Activated CD8-positive, alpha-beta T cell treated with anti-CD3 and anti-CD28 coated beads for 36 hours (primary cell): ENCODE measurements around the gene ATG2A. TPM values are rescaled to one million over a fixed set of nuclear protein-coding genes. Genes with fewer than 3 reads are reported as not detected.

ENCODE experiments used
- ATAC-seq: fragments of 200-7000 bp; cut with Tn5 transposase; one replicate; pipeline ENCODE4 v1.10.0; 2021; ENCODE audit warnings: mild to moderate bottlenecking, moderate library complexity
- CTCF ChIA-PET: fragments of 350-600 bp; sonication (Branson Sonifier 250); formaldehyde crosslinking; loops from one replicate; lab custom pipeline; 2021; ENCODE audit warnings: antibody characterized with exemption; lab: Charles Lee
- POLR2A ChIA-PET: fragments of 350-600 bp; sonication (Branson Sonifier 250); formaldehyde crosslinking; loops from one replicate; lab custom pipeline; 2021; ENCODE audit warnings: antibody characterized with exemption; lab: Charles Lee
- DNase-seq: peaks from one replicate; pipeline ENCODE4 v3.0.0-alpha.2; 2020
- H3K27ac Mint-ChIP-seq: one replicate; pipeline ENCODE4 v1.8.0; 2021; ENCODE audit warnings: mild to moderate bottlenecking, mixed read lengths
- H3K27me3 Mint-ChIP-seq: one replicate; pipeline ENCODE4 v1.8.0; 2021; ENCODE audit warnings: mixed read lengths
- H3K36me3 Mint-ChIP-seq: one replicate; pipeline ENCODE4 v1.8.0; 2021; ENCODE audit warnings: low read depth, mixed read lengths
- H3K4me1 Mint-ChIP-seq: one replicate; pipeline ENCODE4 v1.8.0; 2021; ENCODE audit warnings: low read depth, mixed read lengths
- H3K4me3 Mint-ChIP-seq: one replicate; pipeline ENCODE4 v1.8.0; 2021; ENCODE audit warnings: mild to moderate bottlenecking, moderate library complexity, mixed read lengths
- H3K9me3 Mint-ChIP-seq: one replicate; pipeline ENCODE4 v1.8.0; 2021; ENCODE audit warnings: mixed read lengths
- intact Hi-C: fragments of 100-400 bp; cut with micrococcal nuclease; formaldehyde crosslinking; loops from one replicate; pipeline ENCODE4 v1.10.0; 2022
- total RNA-seq, 2 experiments: library from RNA; stranded (reverse); gene quantifications; one replicate each; pipeline ENCODE4 v1.2.3, GENCODE V29; 2021
- TF ChIP-seq, protein P1 (sequence below): fragments of 200-600 bp; IDR thresholded peaks from one replicate; pipeline ENCODE4 v1.8.0; 2022; ENCODE audit warnings: antibody characterized with exemption, mild to moderate bottlenecking

ATG2A gene
- total RNA-seq, 2 experiments from 2014 or later: 17.1 to 17.5 TPM

GRCh38 chr11:64931290-64931689, 14.3 kb upstream of the ATG2A start:
- Mint-ChIP-seq H3K36me3 (peaks cover 2% of the 10 kb centered on the region), H3K27ac (no peak overlapping the region), H3K4me1 (no peaks in the 10 kb centered on the region), H3K9me3 (no peaks in the 10 kb centered on the region), H3K4me3 (no peak overlapping the region), H3K27me3 (no peaks in the 10 kb centered on the region)
- TF ChIP-seq, protein P1, sequence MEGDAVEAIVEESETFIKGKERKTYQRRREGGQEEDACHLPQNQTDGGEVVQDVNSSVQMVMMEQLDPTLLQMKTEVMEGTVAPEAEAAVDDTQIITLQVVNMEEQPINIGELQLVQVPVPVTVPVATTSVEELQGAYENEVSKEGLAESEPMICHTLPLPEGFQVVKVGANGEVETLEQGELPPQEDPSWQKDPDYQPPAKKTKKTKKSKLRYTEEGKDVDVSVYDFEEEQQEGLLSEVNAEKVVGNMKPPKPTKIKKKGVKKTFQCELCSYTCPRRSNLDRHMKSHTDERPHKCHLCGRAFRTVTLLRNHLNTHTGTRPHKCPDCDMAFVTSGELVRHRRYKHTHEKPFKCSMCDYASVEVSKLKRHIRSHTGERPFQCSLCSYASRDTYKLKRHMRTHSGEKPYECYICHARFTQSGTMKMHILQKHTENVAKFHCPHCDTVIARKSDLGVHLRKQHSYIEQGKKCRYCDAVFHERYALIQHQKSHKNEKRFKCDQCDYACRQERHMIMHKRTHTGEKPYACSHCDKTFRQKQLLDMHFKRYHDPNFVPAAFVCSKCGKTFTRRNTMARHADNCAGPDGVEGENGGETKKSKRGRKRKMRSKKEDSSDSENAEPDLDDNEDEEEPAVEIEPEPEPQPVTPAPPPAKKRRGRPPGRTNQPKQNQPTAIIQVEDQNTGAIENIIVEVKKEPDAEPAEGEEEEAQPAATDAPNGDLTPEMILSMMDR: no peak
- intact Hi-C loops: no loop called here
- DNase-seq (no peak), ATAC-seq (no peak)
- CTCF ChIA-PET: no interaction called here
- POLR2A ChIA-PET: no interaction called here

DNA sequence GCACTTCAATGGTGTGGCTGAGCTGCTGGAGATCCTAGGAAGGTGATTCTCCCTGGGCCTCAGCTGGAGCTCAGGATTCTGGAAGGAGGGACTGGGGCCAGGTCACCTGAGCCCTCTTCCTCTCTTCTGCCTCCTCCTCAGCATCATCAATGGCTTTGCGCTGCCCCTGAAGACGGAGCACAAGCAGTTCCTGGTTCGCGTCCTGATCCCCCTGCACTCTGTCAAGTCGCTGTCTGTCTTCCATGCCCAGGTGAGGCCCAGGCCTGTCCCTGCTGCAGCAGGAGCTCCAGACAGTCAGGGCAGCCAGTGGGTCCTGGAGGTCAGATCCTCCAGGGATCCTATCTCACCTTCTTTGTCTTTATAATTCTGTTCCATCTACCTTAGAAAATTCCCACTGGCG, 13.3 kb upstream of the ATG2A start:
- H3K36me3 Mint-ChIP-seq: peaks cover 2% of the 10 kb centered on the region
- ChIA-PET CTCF (no interaction called here), POLR2A (no interaction called here)
- no peak for DNase-seq
- H3K9me3 Mint-ChIP-seq: no peaks in the 10 kb centered on the region
- ATAC-seq: no peak
- H3K4me1 Mint-ChIP-seq: peaks cover under 1% of the 10 kb centered on the region
- TF ChIP-seq, protein P1: no peak
- intact Hi-C loops: no loop called here
- H3K27me3 Mint-ChIP-seq: no peaks in the 10 kb centered on the region
- H3K27ac Mint-ChIP-seq: no peak overlapping the region
- no peak overlapping the region for H3K4me3 Mint-ChIP-seq

GRCh38 chr11:64929625-64930024, 12.6 kb upstream of the ATG2A start:
- peaks cover 2% of the 10 kb centered on the region for H3K36me3 Mint-ChIP-seq
- no peak overlapping the region for H3K27ac Mint-ChIP-seq
- no peak for DNase-seq
- H3K4me1 Mint-ChIP-seq: peaks cover 5% of the 10 kb centered on the region
- POLR2A ChIA-PET: no interaction called here
- CTCF ChIA-PET: no interaction called here
- no peaks in the 10 kb centered on the region for H3K27me3 Mint-ChIP-seq
- ATAC-seq: no peak
- TF ChIP-seq, protein P1: no peak
- H3K9me3 Mint-ChIP-seq: no peaks in the 10 kb centered on the region
- no peak overlapping the region for H3K4me3 Mint-ChIP-seq
- intact Hi-C loops: no loop called here

DNA sequence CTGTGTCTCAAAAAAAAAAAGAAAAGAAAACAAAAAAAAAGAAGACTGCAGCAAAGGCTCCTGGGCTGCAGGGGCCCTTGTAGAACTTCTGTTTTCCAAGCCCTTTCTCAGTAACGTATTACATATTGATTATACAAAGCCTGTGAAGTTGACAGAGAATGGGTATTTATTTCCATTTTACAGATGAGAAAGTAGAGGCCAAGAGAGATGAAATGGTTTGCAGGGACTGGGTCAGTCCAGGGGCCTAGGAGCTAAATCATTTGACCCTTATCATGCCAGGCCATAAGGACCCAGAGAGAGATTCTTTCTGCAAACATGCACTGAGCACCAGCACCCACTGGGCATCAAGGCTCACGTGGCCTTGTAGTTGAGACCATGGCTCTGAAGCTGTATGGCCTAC, 11.9 kb upstream of the ATG2A start:
- POLR2A ChIA-PET: no interaction called here

DNA sequence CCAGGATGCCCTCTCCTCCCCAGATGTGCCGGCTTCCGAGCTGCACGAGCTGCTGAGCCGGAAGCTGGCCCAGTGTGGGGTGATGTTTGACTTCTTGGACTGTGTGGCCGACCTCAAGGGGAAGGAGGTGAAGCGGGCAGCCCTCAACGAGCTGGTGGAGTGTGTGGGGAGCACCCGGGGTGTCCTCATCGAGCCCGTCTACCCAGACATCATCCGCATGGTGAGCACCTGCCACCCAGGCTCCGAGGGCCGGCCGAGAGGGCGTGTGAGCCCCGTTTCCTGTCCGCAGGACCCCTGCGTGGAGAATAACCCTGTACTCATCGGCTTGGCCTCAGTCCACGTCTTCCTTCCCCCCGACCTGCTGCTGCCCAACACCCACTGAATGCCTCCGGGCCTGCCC, 9.7 kb upstream of the ATG2A start:
- Mint-ChIP-seq H3K9me3 (no peaks in the 10 kb centered on the region), H3K27ac (no peak overlapping the region), H3K27me3 (no peaks in the 10 kb centered on the region), H3K36me3 (peaks cover 2% of the 10 kb centered on the region), H3K4me1 (peaks cover 13% of the 10 kb centered on the region), H3K4me3 (no peak overlapping the region)
- ATAC-seq (no peak), DNase-seq (no peak)
- ChIA-PET POLR2A (no interaction called here), CTCF (interaction anchor here (1.2 kb wide), 1 partner anchor 86 kb away, joined by 3 read pairs; no protein-coding TSS in a partner anchor)
- TF ChIP-seq, protein P1: no peak
- intact Hi-C loops: no loop called here

More for the DNA sequence above, 11.9 kb upstream of the ATG2A start:
- Mint-ChIP-seq H3K9me3 (no peaks in the 10 kb centered on the region), H3K36me3 (peaks cover 2% of the 10 kb centered on the region), H3K27ac (no peak overlapping the region), H3K4me1 (peaks cover 7% of the 10 kb centered on the region), H3K4me3 (no peak overlapping the region), H3K27me3 (no peaks in the 10 kb centered on the region)
- no peak for ATAC-seq
- DNase-seq: no peak
- CTCF ChIA-PET: no interaction called here
- intact Hi-C loops: no loop called here
- TF ChIP-seq, protein P1: no peak
